Testis (tissue), 2 donors: ENCODE results near the gene DPEP2.

Experiments used
- CTCF ChIP-seq, 3 experiments: fragments of 450-650 bp in 2 of 3; fragments of 200-600 bp in 1 of 3; sonication (generic) in 1 of 3; IDR thresholded peaks; one replicate each; pipeline ENCODE4 v1.5.1; 2016 to 2019; ENCODE audit warnings: antibody characterized with exemption in 3 of 3, mild to moderate bottlenecking in 2 of 3, moderate library complexity in 1 of 3
- POLR2A ChIP-seq: fragments of 450-650 bp; IDR thresholded peaks from one replicate; pipeline ENCODE4 v1.6.1; 2017; ENCODE audit warnings: antibody characterized with exemption, mild to moderate bottlenecking, moderate library complexity

- no peak for TF ChIP-seq CTCF (IDR thresholded peaks at IDR 0.05)
- TF ChIP-seq POLR2A, result no peak
Observed at GRCh38 chr16:67951485-67951884, 47.8 kb downstream of the DPEP2 start.
